ENCODE results near the gene HYAL2.
A peak's percentile ranks its signal among the peaks of the same experiment; 100 is the strongest.

HYAL2 gene

GRCh38 chr3:50337175-50337861, 14.8 kb upstream of the HYAL2 start:
- Histone ChIP-seq H3K79me2 (ENCODE audit: insufficient read depth, low read length) (peaks cover 64% of the 10 kb centered on the region), H3K4me2 (ENCODE audit: insufficient read depth, low read length) (peak overlapping the region; percentile 81), H3K4me3 (ENCODE audit: low read depth in 1 of 2, low read length in 2 of 2) (peak overlapping the region; percentile 66 to 90), H3K27ac (ENCODE audit: low read length) (peak overlapping the region; percentile 98), H3K36me3 (ENCODE audit: insufficient read depth, low read length) (peaks cover 36% of the 10 kb centered on the region), H3K9ac (ENCODE audit: low read depth, low read length) (peak overlapping the region; percentile 93), H3K9me3 (ENCODE audit: insufficient read depth, low read length, severe bottlenecking) (no peaks in the 10 kb centered on the region), H2AFZ (ENCODE audit: low read depth, low read length) (peak overlapping the region; percentile 85), H3K27me3 (ENCODE audit: insufficient read depth, low read length, poor library complexity) (peaks cover 4% of the 10 kb centered on the region), H3K4me1 (ENCODE audit: insufficient read depth, low read length) (peaks cover 63% of the 10 kb centered on the region), H4K20me1 (ENCODE audit: insufficient read depth, low read length) (peaks cover 38% of the 10 kb centered on the region)
- ATAC-seq (ENCODE audit: insufficient read depth, low read depth) (peak; percentile 89), DNase-seq (peak; percentile 98)
- TF ChIP-seq EZH2 (IDR thresholded peaks at IDR 0.05; ENCODE audit: borderline replicate concordance, low read depth, low read length, severe bottlenecking), result no peak
- TF ChIP-seq, protein P1, sequence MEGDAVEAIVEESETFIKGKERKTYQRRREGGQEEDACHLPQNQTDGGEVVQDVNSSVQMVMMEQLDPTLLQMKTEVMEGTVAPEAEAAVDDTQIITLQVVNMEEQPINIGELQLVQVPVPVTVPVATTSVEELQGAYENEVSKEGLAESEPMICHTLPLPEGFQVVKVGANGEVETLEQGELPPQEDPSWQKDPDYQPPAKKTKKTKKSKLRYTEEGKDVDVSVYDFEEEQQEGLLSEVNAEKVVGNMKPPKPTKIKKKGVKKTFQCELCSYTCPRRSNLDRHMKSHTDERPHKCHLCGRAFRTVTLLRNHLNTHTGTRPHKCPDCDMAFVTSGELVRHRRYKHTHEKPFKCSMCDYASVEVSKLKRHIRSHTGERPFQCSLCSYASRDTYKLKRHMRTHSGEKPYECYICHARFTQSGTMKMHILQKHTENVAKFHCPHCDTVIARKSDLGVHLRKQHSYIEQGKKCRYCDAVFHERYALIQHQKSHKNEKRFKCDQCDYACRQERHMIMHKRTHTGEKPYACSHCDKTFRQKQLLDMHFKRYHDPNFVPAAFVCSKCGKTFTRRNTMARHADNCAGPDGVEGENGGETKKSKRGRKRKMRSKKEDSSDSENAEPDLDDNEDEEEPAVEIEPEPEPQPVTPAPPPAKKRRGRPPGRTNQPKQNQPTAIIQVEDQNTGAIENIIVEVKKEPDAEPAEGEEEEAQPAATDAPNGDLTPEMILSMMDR (IDR thresholded peaks at IDR 0.05; ENCODE audit: borderline replicate concordance, extremely low read depth, low read length, poor library complexity, severe bottlenecking), result no peak

DNA sequence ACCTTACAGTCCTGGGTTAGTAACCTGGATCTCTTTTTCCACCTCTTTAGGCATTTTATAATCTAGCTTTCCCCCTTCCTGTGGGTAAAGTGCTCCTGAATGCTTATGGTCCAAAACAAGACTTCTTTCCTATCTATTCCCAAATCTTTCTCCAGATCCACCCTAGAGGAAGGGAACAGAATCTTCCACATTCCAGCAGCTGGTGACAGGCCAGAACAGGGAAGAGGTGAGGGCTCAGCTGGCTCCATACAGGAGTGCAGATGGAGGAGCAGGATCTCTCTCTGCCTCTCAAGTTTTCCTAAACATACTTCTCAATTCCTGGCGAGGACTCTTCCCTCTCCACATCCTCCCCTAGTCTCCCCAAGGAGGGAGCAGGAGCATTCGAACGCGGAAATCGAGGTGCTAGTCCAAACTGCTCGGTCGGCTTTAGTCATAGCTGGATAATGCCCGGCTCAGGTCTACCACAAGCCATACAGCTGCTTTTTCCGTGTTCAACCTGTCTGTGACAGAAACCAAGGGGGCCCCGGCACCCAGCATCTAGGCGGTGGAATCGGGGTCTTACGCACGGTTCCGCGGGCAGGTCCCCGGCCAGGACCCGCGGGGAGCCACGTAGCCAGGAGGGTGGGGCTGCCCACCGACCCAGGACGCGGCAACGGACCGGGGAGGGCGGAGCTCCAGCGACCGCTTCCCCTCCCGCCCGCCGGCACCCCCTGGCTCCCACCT, 14.1 kb upstream of the HYAL2 start:
- Histone ChIP-seq H3K36me3 (ENCODE audit: insufficient read depth, low read length) (peaks cover 43% of the 10 kb centered on the region), H3K9me3 (ENCODE audit: insufficient read depth, low read length, severe bottlenecking) (no peaks in the 10 kb centered on the region), H3K4me2 (ENCODE audit: insufficient read depth, low read length) (peak overlapping the region; percentile 81), H3K4me1 (ENCODE audit: insufficient read depth, low read length) (peaks cover 69% of the 10 kb centered on the region), H4K20me1 (ENCODE audit: insufficient read depth, low read length) (peaks cover 45% of the 10 kb centered on the region), H3K4me3 (ENCODE audit: low read depth in 1 of 2, low read length in 2 of 2) (peak overlapping the region; percentile 66 to 90), H3K79me2 (ENCODE audit: insufficient read depth, low read length) (peaks cover 71% of the 10 kb centered on the region), H3K9ac (ENCODE audit: low read depth, low read length) (peak overlapping the region; percentile 93), H2AFZ (ENCODE audit: low read depth, low read length) (peak overlapping the region; percentile 78), H3K27ac (ENCODE audit: low read length) (peak overlapping the region; percentile 98), H3K27me3 (ENCODE audit: insufficient read depth, low read length, poor library complexity) (peaks cover 4% of the 10 kb centered on the region)
- DNase-seq (no peak), ATAC-seq (ENCODE audit: insufficient read depth, low read depth) (peak; percentile 62)
- no peak for TF ChIP-seq EZH2 (IDR thresholded peaks at IDR 0.05; ENCODE audit: borderline replicate concordance, low read depth, low read length, severe bottlenecking)
- TF ChIP-seq, protein P1 (IDR thresholded peaks at IDR 0.05; ENCODE audit: borderline replicate concordance, extremely low read depth, low read length, poor library complexity, severe bottlenecking), result peak; percentile 1

- Histone ChIP-seq H3K4me1 (ENCODE audit: insufficient read depth, low read length) (peaks cover 73% of the 10 kb centered on the region), H3K27ac (ENCODE audit: low read length) (peak overlapping the region; percentile 48; the same call in 1 of the 2 replicates), H2AFZ (ENCODE audit: low read depth, low read length) (no peak overlapping the region), H3K27me3 (ENCODE audit: insufficient read depth, low read length, poor library complexity) (no peaks in the 10 kb centered on the region), H3K9ac (ENCODE audit: low read depth, low read length) (peak overlapping the region; percentile 39; the same call in 1 of the 2 replicates), H3K4me2 (ENCODE audit: insufficient read depth, low read length) (peak overlapping the region; percentile 81), H3K36me3 (ENCODE audit: insufficient read depth, low read length) (peaks cover 64% of the 10 kb centered on the region), H3K79me2 (ENCODE audit: insufficient read depth, low read length) (peaks cover 77% of the 10 kb centered on the region), H3K4me3 (ENCODE audit: low read depth in 1 of 2, low read length in 2 of 2) (peak overlapping the region in 1 of 2 experiments; percentile 29; a peak in 2 of 4 replicates), H3K9me3 (ENCODE audit: insufficient read depth, low read length, severe bottlenecking) (no peaks in the 10 kb centered on the region), H4K20me1 (ENCODE audit: insufficient read depth, low read length) (peaks cover 53% of the 10 kb centered on the region)
- ATAC-seq (ENCODE audit: insufficient read depth, low read depth) (no peak), DNase-seq (no peak)
- TF ChIP-seq, protein P1 (IDR thresholded peaks at IDR 0.05; ENCODE audit: borderline replicate concordance, extremely low read depth, low read length, poor library complexity, severe bottlenecking), result no peak
- TF ChIP-seq EZH2 (IDR thresholded peaks at IDR 0.05; ENCODE audit: borderline replicate concordance, low read depth, low read length, severe bottlenecking), result no peak
Observed at GRCh38 chr3:50334339-50335075, 12.0 kb upstream of the HYAL2 start.
